Epithelial cell of proximal tubule (primary cell): ENCODE measurements around the gene TCP11L2. TPM values are rescaled to one million over a fixed set of nuclear protein-coding genes. Genes with fewer than 3 reads are reported as not detected.

Experiments
- DNase-seq: peaks from one replicate; pipeline ENCODE4 v3.0.0-alpha.2; 2011; ENCODE audit warnings: low read depth
- H3K4me3 ChIP-seq: 2 replicates; pipeline ENCODE4 v1.5.1; 2011; ENCODE audit warnings: low read depth, mild to moderate bottlenecking, low read length
- CTCF ChIP-seq: conservative IDR thresholded peaks from 2 replicates; pipeline ENCODE4 v1.5.1; 2012; ENCODE audit warnings: low read depth, mild to moderate bottlenecking, low read length
- total RNA-seq: library from RNA; depleted of rRNA; stranded (reverse); fragments of >200 nt; gene quantifications from 2 replicates; pipeline ENCODE4 v1.2.3, GENCODE V29; 2015

TCP11L2 gene
- total RNA-seq, 1 donor from 2014 or later: 2.9 TPM

GRCh38 chr12:106299202-106299774 is 3.2 kb upstream of the TCP11L2 start:
- DNase-seq: no peak
- H3K4me3 ChIP-seq: no peak overlapping the region
- no peak for TF ChIP-seq CTCF

DNA sequence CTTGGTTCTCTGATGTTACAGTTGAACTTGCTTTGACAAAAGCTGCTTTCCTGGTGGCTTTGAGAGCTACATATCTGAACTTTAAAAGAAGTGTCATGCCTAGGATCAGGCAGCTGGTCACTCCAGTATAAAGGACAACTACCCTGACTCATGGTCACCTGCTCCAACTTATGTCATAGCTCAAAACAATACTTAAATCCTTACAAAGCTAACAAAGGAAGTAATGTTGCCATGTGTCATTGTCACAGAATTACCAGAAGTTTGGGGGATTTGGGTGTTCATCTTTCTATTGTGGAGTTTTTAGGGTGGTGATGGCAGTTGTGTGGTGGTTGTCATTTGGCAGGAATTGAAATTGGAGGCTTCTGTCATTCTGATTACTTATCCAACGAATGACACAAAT is 1.8 kb upstream of the TCP11L2 start:
- TF ChIP-seq CTCF: no peak
- no peak overlapping the region for H3K4me3 ChIP-seq
- DNase-seq: no peak

GRCh38 chr12:106301241-106301610 is 1.3 kb upstream of the TCP11L2 start:
- DNase-seq: no peak
- no peak for TF ChIP-seq CTCF
- no peak overlapping the region for H3K4me3 ChIP-seq

GRCh38 chr12:106301611-106302321 is 767 bp upstream of the TCP11L2 start:
- DNase-seq: no peak
- no peak for TF ChIP-seq CTCF
- H3K4me3 ChIP-seq: peak overlapping the region; percentile 66

- no peak for DNase-seq
- no peak for TF ChIP-seq CTCF
Observed at GRCh38 chr12:106303202-106303820, 778 bp downstream of the TCP11L2 start.

DNA sequence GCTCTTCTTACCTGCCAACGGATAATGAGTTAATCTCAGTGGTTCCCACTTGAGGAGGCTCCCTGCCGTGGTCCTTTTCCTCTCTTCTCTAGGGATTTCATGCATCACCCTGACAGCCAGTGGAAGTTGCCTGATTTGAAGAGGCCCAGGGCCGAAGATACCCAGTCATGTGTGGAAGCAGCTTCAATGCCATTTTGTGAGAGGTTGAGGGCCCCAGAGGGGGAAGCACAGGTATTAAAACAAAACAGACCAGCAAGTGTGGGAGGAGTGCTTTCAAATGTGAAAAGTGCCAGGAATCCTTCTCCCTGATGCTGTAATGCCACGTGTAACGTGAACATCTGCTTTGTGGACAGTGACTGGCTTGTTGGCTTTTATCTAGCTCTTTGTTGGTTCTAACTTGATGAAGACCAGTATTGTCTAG is 1.5 kb downstream of the TCP11L2 start:
- H3K4me3 ChIP-seq: peak overlapping the region; percentile 96
- no peak for TF ChIP-seq CTCF

More at GRCh38 chr12:106303202-106303820, 778 bp downstream of the TCP11L2 start:
- peak overlapping the region; percentile 96 for H3K4me3 ChIP-seq

More for the DNA sequence above, 1.5 kb downstream of the TCP11L2 start:
- DNase-seq: no peak
